OCI-LY7 (cell line): ENCODE data around the gene NRIP1. TPM values are rescaled to one million over a fixed set of nuclear protein-coding genes. Genes with fewer than 3 reads are reported as not detected.

Source experiments
- BruUV-seq: library from RNA; stranded (reverse); fragments of 400-500 nt; replicated peaks from 2 replicates; lab custom pipeline; 2021; lab: Mats Ljungman, UMichigan
- CTCF ChIA-PET: fragments of 300-600 bp; sonication (Branson Sonifier 250); formaldehyde crosslinking; loops from one replicate; lab custom pipeline; 2022; ENCODE audit warnings: antibody characterized with exemption; ENCODE audit not compliant: unreplicated experiment; lab: Charles Lee
- POLR2A ChIA-PET: fragments of 300-600 bp; sonication (Branson Sonifier 250); formaldehyde crosslinking; loops from one replicate; lab custom pipeline; 2022; ENCODE audit warnings: antibody characterized with exemption; lab: Charles Lee
- DNase-seq: peaks from one replicate; pipeline ENCODE4 v3.0.0-alpha.2; 2015; ENCODE audit warnings: low spot score
- H2AFZ ChIP-seq: fragments of 200-600 bp; sonication (generic), shearing (Covaris generic); 2 replicates; pipeline ENCODE4 v1.6.1; 2014; ENCODE audit warnings: mild to moderate bottlenecking, antibody characterized with exemption, low read length, moderate library complexity
- H3K27ac ChIP-seq: fragments of 200-600 bp; sonication (generic); 2 replicates; pipeline ENCODE4 v1.5.1; 2014; ENCODE audit warnings: mixed run types, low read depth, mild to moderate bottlenecking, moderate library complexity, low read length, inconsistent platforms; ENCODE audit not compliant: poor library complexity, severe bottlenecking
- H3K36me3 ChIP-seq: fragments of 200-600 bp; sonication (generic); 2 replicates; pipeline ENCODE4 v1.6.1; 2014; ENCODE audit warnings: mild to moderate bottlenecking, antibody characterized with exemption, low read length, moderate library complexity, mixed read lengths; ENCODE audit not compliant: insufficient read depth
- H3K4me1 ChIP-seq: fragments of 200-600 bp; sonication (generic); 2 replicates; pipeline ENCODE4 v1.5.1; 2014; ENCODE audit warnings: mild to moderate bottlenecking, low read length; ENCODE audit not compliant: insufficient read depth, poor library complexity, severe bottlenecking
- H3K4me2 ChIP-seq: fragments of 200-600 bp; sonication (generic); 2 replicates; pipeline ENCODE4 v1.6.1; 2014; ENCODE audit warnings: mild to moderate bottlenecking, low read length
- H3K4me3 ChIP-seq: fragments of 200-600 bp; sonication (generic); 2 replicates; pipeline ENCODE4 v1.5.1; 2014; ENCODE audit warnings: mild to moderate bottlenecking, low read depth, low read length; ENCODE audit not compliant: poor library complexity, severe bottlenecking
- H3K79me2 ChIP-seq: fragments of 200-600 bp; sonication (generic); 2 replicates; pipeline ENCODE4 v1.6.1; 2016; ENCODE audit warnings: low read depth, mild to moderate bottlenecking, low read length, moderate library complexity, mixed read lengths; ENCODE audit not compliant: insufficient read depth
- H3K9me2 ChIP-seq: fragments of 200-600 bp; sonication (generic); 2 replicates; pipeline ENCODE4 v1.6.1; 2016; ENCODE audit warnings: mild to moderate bottlenecking, low read length, mixed read lengths; ENCODE audit not compliant: insufficient read depth
- H3K9me3 ChIP-seq: fragments of 200-600 bp; sonication (generic); 2 replicates; pipeline ENCODE4 v1.6.1; 2014; ENCODE audit warnings: mild to moderate bottlenecking, mixed run types, low read length, mixed read lengths
- H4K20me1 ChIP-seq: fragments of 200-600 bp; sonication (generic); 2 replicates; pipeline ENCODE4 v1.6.1; 2014; ENCODE audit warnings: mild to moderate bottlenecking, antibody characterized with exemption, low read length, moderate library complexity, mixed read lengths; ENCODE audit not compliant: insufficient read depth
- EZH2phosphoT487 ChIP-seq: fragments of 200-600 bp; sonication (generic); IDR thresholded peaks from 2 replicates; pipeline ENCODE4 v1.6.1; 2018; ENCODE audit warnings: low read depth, borderline replicate concordance, mild to moderate bottlenecking, mixed run types, antibody characterized with exemption, low read length, moderate library complexity, mixed read lengths
- intact Hi-C: fragments of 100-400 bp; cut with micrococcal nuclease; formaldehyde crosslinking; loops from one replicate; pipeline ENCODE4 v1.10.0; 2022; ENCODE audit not compliant: unreplicated experiment
- total RNA-seq, 2 experiments: library from RNA; depleted of rRNA in 1 of 2; stranded (reverse); fragments of >200 nt in 1 of 2; shearing (Covaris generic) in 1 of 2; gene quantifications; 2 replicates each; pipeline ENCODE4 v1.2.3, GENCODE V29; 2014 to 2022
- TF ChIP-seq, protein P1 (sequence below): fragments of 200-600 bp; sonication (generic); conservative IDR thresholded peaks from 2 replicates; pipeline ENCODE4 v1.5.1; 2014; ENCODE audit warnings: mild to moderate bottlenecking, antibody characterized with exemption, low read length, moderate library complexity, mixed read lengths

NRIP1 gene
- total RNA-seq, 2 experiments from 2014 or later = not detected

DNA sequence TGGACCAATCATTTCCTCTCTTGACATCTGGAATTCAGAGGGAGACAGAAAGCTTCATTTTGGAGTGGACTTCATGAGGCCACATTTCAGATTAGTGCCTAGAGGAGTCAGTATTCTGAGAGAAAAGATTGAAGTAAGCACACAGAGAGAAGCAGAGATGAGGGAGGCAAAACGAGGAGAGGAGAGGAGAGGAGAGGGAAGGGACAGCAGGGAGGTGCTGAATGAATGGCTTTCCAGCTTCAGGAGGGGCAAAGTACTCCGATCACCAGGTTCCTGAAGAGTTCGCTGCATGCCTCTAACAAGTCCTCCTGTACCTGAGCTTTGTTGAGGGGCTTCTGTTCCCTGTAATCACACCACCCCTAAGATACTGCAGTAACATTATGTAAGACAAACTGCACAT is 76.0 kb downstream of the NRIP1 start:
- TF ChIP-seq, protein P1, sequence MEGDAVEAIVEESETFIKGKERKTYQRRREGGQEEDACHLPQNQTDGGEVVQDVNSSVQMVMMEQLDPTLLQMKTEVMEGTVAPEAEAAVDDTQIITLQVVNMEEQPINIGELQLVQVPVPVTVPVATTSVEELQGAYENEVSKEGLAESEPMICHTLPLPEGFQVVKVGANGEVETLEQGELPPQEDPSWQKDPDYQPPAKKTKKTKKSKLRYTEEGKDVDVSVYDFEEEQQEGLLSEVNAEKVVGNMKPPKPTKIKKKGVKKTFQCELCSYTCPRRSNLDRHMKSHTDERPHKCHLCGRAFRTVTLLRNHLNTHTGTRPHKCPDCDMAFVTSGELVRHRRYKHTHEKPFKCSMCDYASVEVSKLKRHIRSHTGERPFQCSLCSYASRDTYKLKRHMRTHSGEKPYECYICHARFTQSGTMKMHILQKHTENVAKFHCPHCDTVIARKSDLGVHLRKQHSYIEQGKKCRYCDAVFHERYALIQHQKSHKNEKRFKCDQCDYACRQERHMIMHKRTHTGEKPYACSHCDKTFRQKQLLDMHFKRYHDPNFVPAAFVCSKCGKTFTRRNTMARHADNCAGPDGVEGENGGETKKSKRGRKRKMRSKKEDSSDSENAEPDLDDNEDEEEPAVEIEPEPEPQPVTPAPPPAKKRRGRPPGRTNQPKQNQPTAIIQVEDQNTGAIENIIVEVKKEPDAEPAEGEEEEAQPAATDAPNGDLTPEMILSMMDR = no peak
- TF ChIP-seq EZH2phosphoT487 = no peak
- BruUV-seq = no TSS peak
- ChIA-PET POLR2A (interaction anchor here (0.6 kb wide), 1 partner anchor 123 kb away, joined by 3 read pairs; no protein-coding TSS in a partner anchor), CTCF (no interaction called here)
- Histone ChIP-seq H4K20me1 (no peaks in the 10 kb centered on the region), H3K27ac (no peak overlapping the region), H2AFZ (no peak overlapping the region), H3K79me2 (no peaks in the 10 kb centered on the region), H3K9me3 (no peaks in the 10 kb centered on the region), H3K4me3 (no peak overlapping the region), H3K36me3 (no peaks in the 10 kb centered on the region), H3K9me2 (no peaks in the 10 kb centered on the region), H3K4me2 (no peak overlapping the region), H3K4me1 (no peaks in the 10 kb centered on the region)
- intact Hi-C loops = no loop called here
- no peak for DNase-seq

DNA sequence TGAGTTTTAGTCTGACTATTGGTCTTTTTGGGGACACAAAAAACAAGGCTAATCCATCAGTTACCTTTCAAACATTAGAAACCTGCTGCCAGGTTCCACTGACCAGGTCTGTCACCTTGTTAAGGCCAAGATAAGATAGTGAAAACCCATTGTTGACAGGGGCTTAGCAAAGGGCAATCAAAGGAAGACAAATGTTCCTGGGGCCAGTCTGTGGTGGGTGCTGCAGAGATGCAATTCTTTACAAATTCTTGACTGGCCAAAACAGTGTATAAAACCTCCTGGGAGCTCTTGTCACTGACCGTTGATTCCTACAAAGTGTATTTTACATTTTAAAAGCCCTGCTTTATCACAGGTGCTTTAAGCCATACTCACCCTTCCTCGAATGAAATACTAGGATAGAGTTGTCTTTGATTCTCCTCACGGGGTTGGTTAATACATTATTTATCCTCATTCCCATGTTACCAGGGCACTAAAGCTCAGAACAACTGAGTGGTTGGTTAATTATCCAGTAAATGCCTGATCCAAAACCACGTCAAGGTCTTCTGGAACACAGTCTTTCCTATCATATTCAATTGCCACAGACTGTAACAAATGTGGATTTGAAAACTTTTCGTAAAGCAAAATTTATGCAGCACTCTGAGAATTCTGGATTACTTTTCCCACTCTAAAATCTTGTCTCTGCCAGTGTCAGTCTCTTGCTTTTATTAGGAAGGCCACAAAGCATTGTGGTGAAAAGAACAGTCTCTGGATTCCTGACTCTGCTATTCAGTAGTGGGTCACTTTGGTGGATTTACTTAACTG is 77.2 kb downstream of the NRIP1 start:
- TF ChIP-seq, protein P1 = no peak
- Histone ChIP-seq H3K4me1 (no peaks in the 10 kb centered on the region), H3K27ac (no peak overlapping the region), H3K9me3 (no peaks in the 10 kb centered on the region), H3K79me2 (no peaks in the 10 kb centered on the region), H2AFZ (no peak overlapping the region), H3K36me3 (no peaks in the 10 kb centered on the region), H3K4me2 (no peak overlapping the region), H3K9me2 (no peaks in the 10 kb centered on the region), H3K4me3 (no peak overlapping the region), H4K20me1 (no peaks in the 10 kb centered on the region)
- intact Hi-C loops = no loop called here
- no peak for DNase-seq
- no TSS peak for BruUV-seq
- CTCF ChIA-PET = no interaction called here
- POLR2A ChIA-PET = interaction anchor here (1.0 kb wide), 1 partner anchor 17 kb away, joined by 3 read pairs; no protein-coding TSS in a partner anchor

DNA sequence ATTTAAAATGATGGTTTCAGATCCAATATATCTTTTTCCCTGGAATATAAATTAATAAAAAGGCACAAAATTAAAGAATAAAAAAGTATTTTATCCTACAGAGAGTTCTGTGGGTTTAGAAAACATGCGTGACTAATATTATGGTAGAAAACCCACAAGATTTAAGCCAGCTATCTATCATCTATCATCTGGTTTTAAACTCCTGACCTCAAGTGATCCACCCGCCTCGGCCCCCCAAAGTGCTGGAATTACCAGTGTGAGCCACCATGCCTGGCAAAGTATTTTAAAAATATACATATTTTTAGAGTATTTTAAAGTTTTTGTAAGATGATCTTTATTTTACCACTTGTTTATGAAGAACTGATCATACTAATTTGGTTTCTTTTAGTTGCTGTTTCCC is 79.5 kb downstream of the NRIP1 start:
- BruUV-seq = no TSS peak
- H3K79me2 ChIP-seq = no peaks in the 10 kb centered on the region

More for the DNA sequence above, 79.5 kb downstream of the NRIP1 start:
- no peak overlapping the region for H3K4me2 ChIP-seq
- no peaks in the 10 kb centered on the region for H3K36me3 ChIP-seq
- no peaks in the 10 kb centered on the region for H3K9me3 ChIP-seq
- no peak overlapping the region for H2AFZ ChIP-seq
- H3K9me2 ChIP-seq = no peaks in the 10 kb centered on the region
- ChIA-PET CTCF (no interaction called here), POLR2A (interaction anchor here (0.7 kb wide), 1 partner anchor 25 kb away, joined by 5 read pairs; no protein-coding TSS in a partner anchor)
- H4K20me1 ChIP-seq = no peaks in the 10 kb centered on the region
- no peak overlapping the region for H3K4me3 ChIP-seq
- TF ChIP-seq, protein P1 = no peak
- no peak for TF ChIP-seq EZH2phosphoT487
- H3K4me1 ChIP-seq = no peaks in the 10 kb centered on the region
- intact Hi-C loops = no loop called here
- H3K27ac ChIP-seq = no peak overlapping the region
- no peak for DNase-seq
